Panc1 (cell line): ENCODE measurements around the gene PLK5. TPM values are rescaled to one million over a fixed set of nuclear protein-coding genes. Genes with fewer than 3 reads are reported as not detected.

Experiments
- ATAC-seq: fragments of 200-7000 bp; cut with Tn5 transposase; 2 replicates; pipeline ENCODE4 v1.9.1; 2020; ENCODE audit warnings: mild to moderate bottlenecking, moderate library complexity
- BruUV-seq: library from RNA; stranded (reverse); fragments of 400-500 nt; replicated peaks from 2 replicates; lab custom pipeline; 2021; lab: Mats Ljungman, UMichigan
- CTCF ChIA-PET: fragments of 300-600 bp; sonication (Branson Sonifier 250); formaldehyde crosslinking; loops from one replicate; lab custom pipeline; 2022; ENCODE audit warnings: antibody characterized with exemption; lab: Charles Lee
- POLR2A ChIA-PET: fragments of 300-600 bp; sonication (Branson Sonifier 250); formaldehyde crosslinking; loops from one replicate; lab custom pipeline; 2022; ENCODE audit warnings: antibody characterized with exemption; lab: Charles Lee
- DNase-seq: peaks from one replicate; pipeline ENCODE4 v3.0.0-alpha.2; 2010; ENCODE audit warnings: low read depth, low spot score
- H3K27ac ChIP-seq: 2 replicates; pipeline ENCODE4 v1.5.1; 2011; ENCODE audit warnings: mild to moderate bottlenecking, low read length, inconsistent platforms
- H3K27me3 ChIP-seq: fragments of 200-500 bp; sonication (Bioruptor generic); 2 replicates; pipeline ENCODE4 v1.6.0; 2014; ENCODE audit warnings: low read length, inconsistent platforms; ENCODE audit not compliant: control insufficient read depth, insufficient read depth
- H3K36me3 ChIP-seq: fragments of 200-500 bp; sonication (Bioruptor generic); 2 replicates; pipeline ENCODE4 v1.5.1; 2014; ENCODE audit warnings: inconsistent platforms, mild to moderate bottlenecking, low read length, moderate library complexity; ENCODE audit not compliant: control insufficient read depth, insufficient read depth
- H3K4me1 ChIP-seq: 2 replicates; pipeline ENCODE4 v1.5.1; 2011; ENCODE audit warnings: inconsistent platforms, mild to moderate bottlenecking, low read length, moderate library complexity; ENCODE audit not compliant: control insufficient read depth, insufficient read depth
- H3K4me3 ChIP-seq, 2 experiments: 2 replicates each; pipeline ENCODE4 v1.5.1; 2011 to 2012; ENCODE audit warnings: low read depth in 2 of 2, low read length in 2 of 2, mild to moderate bottlenecking in 2 of 2, inconsistent platforms in 1 of 2, moderate library complexity in 1 of 2
- H3K9me3 ChIP-seq: fragments of 200-500 bp; sonication (Bioruptor generic); 2 replicates; pipeline ENCODE4 v1.5.1; 2014; ENCODE audit warnings: low read depth, mild to moderate bottlenecking, inconsistent platforms, low read length, moderate library complexity; ENCODE audit not compliant: control insufficient read depth, insufficient read depth
- CTCF ChIP-seq: fragments of 450-650 bp; IDR thresholded peaks from 2 replicates; pipeline ENCODE4 v1.5.1; 2017; ENCODE audit warnings: mild to moderate bottlenecking
- POLR2AphosphoS5 ChIP-seq: IDR thresholded peaks from 2 replicates; pipeline ENCODE4 v1.6.1; 2012; ENCODE audit warnings: mild to moderate bottlenecking, low read depth, low read length, moderate library complexity
- REST ChIP-seq, 2 experiments: IDR thresholded peaks; 2 replicates each; pipeline ENCODE4 v1.6.1; 2011 to 2012; ENCODE audit warnings: low read depth in 2 of 2, control low read depth in 1 of 2, low read length in 1 of 2, mild to moderate bottlenecking in 1 of 2, moderate library complexity in 1 of 2; ENCODE audit not compliant: insufficient read depth in 1 of 2
- SIN3A ChIP-seq: IDR thresholded peaks from 2 replicates; pipeline ENCODE4 v1.6.1; 2012; ENCODE audit warnings: low read depth, mild to moderate bottlenecking, low read length, moderate library complexity, borderline replicate concordance; ENCODE audit not compliant: insufficient read depth
- TCF7L2 ChIP-seq: IDR thresholded peaks from 2 replicates; pipeline ENCODE4 v1.6.1; 2011; ENCODE audit warnings: mild to moderate bottlenecking, low read depth, low read length, inconsistent platforms
- in situ Hi-C: cut with HindIII; loops from 2 replicates; pipeline ENCODE4 v1.10.0; 2016; ENCODE audit warnings: low sequenced_read_pairs, low pct_unique_long_range_greater_than_20kb
- intact Hi-C: fragments of 100-400 bp; cut with micrococcal nuclease; formaldehyde crosslinking; loops from one replicate; pipeline ENCODE4 v1.10.0; 2022; ENCODE audit not compliant: unreplicated experiment
- total RNA-seq: library from RNA; stranded (reverse); gene quantifications from one replicate; pipeline ENCODE4 v1.2.1, GENCODE V29; 2021; ENCODE audit not compliant: unreplicated experiment

The PLK5 gene
- total RNA-seq, 1 experiment from 2014 or later = not detected

DNA sequence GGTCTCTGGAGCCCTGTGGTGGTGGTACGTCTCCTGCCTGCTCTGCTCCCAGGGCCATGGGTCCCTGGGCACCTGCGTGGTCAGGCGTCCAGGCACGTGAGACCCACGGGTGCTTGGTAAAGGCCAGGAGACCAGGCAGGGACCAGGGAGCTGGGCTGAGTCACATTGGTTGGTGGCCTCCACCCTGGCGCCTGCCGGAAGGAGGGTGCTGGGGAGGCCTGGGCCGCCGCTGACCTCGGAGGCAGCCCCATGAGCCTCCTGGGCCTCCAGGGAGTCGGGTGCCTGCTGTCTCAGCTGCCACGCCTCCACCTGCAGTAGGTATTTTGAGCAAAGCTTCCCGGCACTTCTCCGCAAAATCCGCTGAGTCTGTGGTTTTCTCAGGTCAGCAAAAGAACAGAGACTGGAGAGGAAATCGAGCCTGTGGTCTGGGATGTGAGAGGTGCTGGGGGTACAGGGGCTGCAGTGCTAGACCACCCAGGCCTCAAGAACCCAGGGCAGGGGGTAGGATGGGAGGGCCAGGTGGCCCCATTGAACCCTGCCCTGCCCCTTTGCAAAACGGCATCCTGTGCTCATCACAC, 3.6 kb upstream of the PLK5 start:
- ChIA-PET CTCF (interaction anchor here (0.6 to 1.0 kb wide), 2 partner anchors 15 to 56 kb away, joined by 3 read pairs; no protein-coding TSS in a partner anchor), POLR2A (no interaction called here)
- Histone ChIP-seq H3K4me3 (no peak overlapping the region), H3K4me1 (no peaks in the 10 kb centered on the region), H3K27me3 (no peaks in the 10 kb centered on the region; the same call in 1 of the 2 replicates), H3K27ac (no peak overlapping the region), H3K9me3 (no peaks in the 10 kb centered on the region), H3K36me3 (no peaks in the 10 kb centered on the region)
- ATAC-seq = no peak
- BruUV-seq = no TSS peak
- in situ Hi-C loops (no loop called here), intact Hi-C loops (no loop called here)
- no peak for TF ChIP-seq POLR2AphosphoS5
- no peak for TF ChIP-seq SIN3A
- no peak for TF ChIP-seq REST (IDR thresholded peaks at IDR 0.05; ENCODE audit: insufficient read depth in 1 of 2, low read depth in 2 of 2, low read length in 1 of 2)
- no peak for TF ChIP-seq CTCF
- TF ChIP-seq TCF7L2 = no peak
- no peak for DNase-seq

DNA sequence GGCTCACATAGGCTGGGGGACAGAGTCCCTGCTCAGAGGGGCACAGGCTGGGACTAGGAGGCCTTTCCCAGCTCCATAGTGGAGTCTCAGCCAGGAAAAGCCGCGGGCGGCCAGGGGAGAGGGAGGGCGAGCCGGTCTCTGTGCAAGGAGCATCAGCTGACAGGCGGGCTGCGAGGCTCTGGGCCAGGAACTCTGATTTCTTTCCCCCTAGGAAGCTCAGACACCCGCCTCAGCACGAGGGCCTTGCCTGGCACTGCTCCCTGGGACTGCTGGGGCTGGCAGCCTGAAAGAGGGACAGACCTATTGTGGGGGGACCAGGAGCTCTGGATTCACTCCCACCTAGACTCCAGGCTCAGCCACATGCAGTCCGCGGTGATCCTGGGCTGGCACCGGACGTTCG, 2.2 kb upstream of the PLK5 start:
- H3K4me1 ChIP-seq = no peaks in the 10 kb centered on the region
- no peak overlapping the region for H3K4me3 ChIP-seq
- no peaks in the 10 kb centered on the region for H3K9me3 ChIP-seq
- ChIA-PET POLR2A (interaction anchor here (0.6 kb wide), 1 partner anchor 158 kb away, joined by 6 read pairs; no protein-coding TSS in a partner anchor), CTCF (interaction anchor here (0.7 kb wide), 1 partner anchor 20 kb away, joined by 6 read pairs; no protein-coding TSS in a partner anchor)
- H3K36me3 ChIP-seq = no peaks in the 10 kb centered on the region
- no peaks in the 10 kb centered on the region; the same call in 1 of the 2 replicates for H3K27me3 ChIP-seq
- intact Hi-C loops (no loop called here), in situ Hi-C loops (no loop called here)
- no peak overlapping the region for H3K27ac ChIP-seq
- BruUV-seq = no TSS peak
- DNase-seq = no peak
- peak; percentile 36; the same call in 1 of the 2 replicates for ATAC-seq
- TF ChIP-seq SIN3A = no peak
- no peak for TF ChIP-seq TCF7L2
- no peak for TF ChIP-seq REST (IDR thresholded peaks at IDR 0.05; ENCODE audit: insufficient read depth in 1 of 2, low read depth in 2 of 2, low read length in 1 of 2)
- TF ChIP-seq POLR2AphosphoS5 = no peak
- TF ChIP-seq CTCF = no peak
